ENCODE data around the gene WBP2NL. TPM values are rescaled to one million over a fixed set of nuclear protein-coding genes. Genes with fewer than 3 reads are reported as not detected.

Gene WBP2NL
- total and polyA plus RNA-seq, 2 of the 8 experiments (the other 6 are each of a cell fraction or from before 2014, with no cell fraction given) = not detected

- TF ChIP-seq CHD7 (IDR thresholded peaks at IDR 0.05; ENCODE audit: insufficient replicate concordance, low read length) (no peak), SIX5 (IDR thresholded peaks at IDR 0.05; ENCODE audit: low read depth, low read length) (no peak), TCF12 (IDR thresholded peaks at IDR 0.05; ENCODE audit: low read depth, low read length) (no peak), EP300 (IDR thresholded peaks at IDR 0.05; ENCODE audit: borderline replicate concordance in 1 of 2, low read depth in 2 of 2, low read length in 2 of 2) (no peak), CBX8 (IDR thresholded peaks at IDR 0.05; ENCODE audit: borderline replicate concordance, low read depth, low read length) (no peak), KDM1A (IDR thresholded peaks at IDR 0.05; ENCODE audit: borderline replicate concordance, low read length) (no peak), BRCA1 (IDR thresholded peaks at IDR 0.05; ENCODE audit: low read depth, low read length) (no peak), PHF8 (conservative IDR thresholded peaks at IDR 0.05; ENCODE audit: low read depth, low read length) (no peak), FOSL1 (IDR thresholded peaks at IDR 0.05; ENCODE audit: insufficient read depth, low read depth, low read length) (no peak), TAF1 (IDR thresholded peaks at IDR 0.05; ENCODE audit: low read depth, low read length) (no peak), JUN (IDR thresholded peaks at IDR 0.05; ENCODE audit: low read depth, low read length) (no peak), EZH2 (IDR thresholded peaks at IDR 0.05; ENCODE audit: low read depth, low read length, severe bottlenecking) (no peak)
Observed at GRCh38 chr22:41971431-41971830, 27.2 kb upstream of the WBP2NL start (continued).

Data from H1 (cell line).